Testis (tissue), 3 donors: ENCODE results near the gene FUT6. TPM values are rescaled to one million over a fixed set of nuclear protein-coding genes. Genes with fewer than 3 reads are reported as not detected.
"Not testable (repeated sequence)": the region's sequence is repeated elsewhere in the genome, so short reads cannot be mapped to it uniquely, and the experiment has no call there.

Source experiments
- DNase-seq: peaks from one replicate; pipeline ENCODE4 v3.0.0-alpha.2; 2019
- H3K27ac ChIP-seq, 2 donors: fragments of 200-600 bp; sonication (generic); one replicate each; pipeline ENCODE4 v1.5.1; 2019
- H3K27me3 ChIP-seq: fragments of 200-600 bp; sonication (generic); one replicate; pipeline ENCODE4 v1.5.1; 2019
- H3K36me3 ChIP-seq: fragments of 200-600 bp; sonication (generic); one replicate; pipeline ENCODE4 v1.5.1; 2017; ENCODE audit warnings: low read depth; ENCODE audit errors: missing control alignments
- H3K4me1 ChIP-seq: fragments of 200-600 bp; sonication (generic); one replicate; pipeline ENCODE4 v1.5.1; 2019
- H3K4me3 ChIP-seq, 2 donors: fragments of 200-600 bp; sonication (generic); one replicate each; pipeline ENCODE4 v1.5.1; 2017 to 2019
- H3K9me3 ChIP-seq: fragments of 200-600 bp; sonication (generic); one replicate; pipeline ENCODE4 v1.5.1; 2017
- POLR2A ChIP-seq: fragments of 450-650 bp; IDR thresholded peaks from one replicate; pipeline ENCODE4 v1.6.1; 2017; ENCODE audit warnings: antibody characterized with exemption, mild to moderate bottlenecking, moderate library complexity
- WGBS, 2 donors: methylation state at CpG; one replicate each; pipeline ENCODE4 v1.1.5; 2018; 5-methylcytosine and 5-hydroxymethylcytosine counted together
- intact Hi-C: fragments of 100-400 bp; cut with DNase I; formaldehyde crosslinking; loops from one replicate; pipeline ENCODE4 v1.15.1; 2023; ENCODE audit warnings: low total_unique reads
- polyA plus RNA-seq: library from polyadenylated mRNA; stranded (reverse); fragments of 350-450 nt; fragmentation: Illumina TruSeq; extraction: RNeasy Lipid Tissue Mini Kit (QIAGEN cat#74804); gene quantifications from one replicate; pipeline ENCODE4 v1.2.3, GENCODE V29; 2014; ENCODE audit warnings: low read depth, low replicate concordance; ENCODE audit not compliant: insufficient read depth
- total RNA-seq, 2 donors: library from RNA; depleted of rRNA; stranded (reverse); fragments of >200 nt; gene quantifications; one replicate each; pipeline ENCODE4 v1.2.3, GENCODE V29; 2016
- TF ChIP-seq, protein P1 (sequence below), 3 experiments: fragments of 450-650 bp in 2 of 3; fragments of 200-600 bp in 1 of 3; sonication (generic) in 1 of 3; IDR thresholded peaks; one replicate each; pipeline ENCODE4 v1.5.1; 2016 to 2019; ENCODE audit warnings: antibody characterized with exemption in 3 of 3, mild to moderate bottlenecking in 2 of 3, moderate library complexity in 1 of 3

Gene FUT6
- total and polyA plus RNA-seq, 3 donors from 2014 or later = 0.19 to 0.84 (median 0.39) TPM

DNA sequence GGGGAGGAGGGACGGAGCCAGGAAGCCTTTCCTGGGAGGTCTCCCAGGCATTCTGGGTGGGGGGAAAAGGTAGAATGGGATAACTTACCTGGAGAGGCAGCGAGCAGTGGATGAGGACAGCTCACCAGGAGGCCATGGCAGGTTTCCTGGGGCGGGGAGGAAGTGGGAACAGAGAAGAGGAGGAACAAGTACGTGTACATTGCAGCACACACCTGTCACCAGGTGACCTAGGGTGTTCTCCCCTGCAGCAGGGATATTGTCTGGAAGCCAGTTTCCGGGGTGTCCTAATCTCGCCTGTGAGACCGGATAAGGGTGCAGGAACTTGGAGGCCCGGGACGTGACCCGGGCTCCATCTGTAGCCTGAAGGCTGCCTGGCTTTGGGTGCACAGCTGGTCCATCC, 11.8 kb upstream of the FUT6 start, which contains the start of gene FUT3:
Gene FUT3 (minus strand): TSS at position 148 of the 400 bp plus-strand sequence.
- no peak for TF ChIP-seq POLR2A
- TF ChIP-seq, protein P1, sequence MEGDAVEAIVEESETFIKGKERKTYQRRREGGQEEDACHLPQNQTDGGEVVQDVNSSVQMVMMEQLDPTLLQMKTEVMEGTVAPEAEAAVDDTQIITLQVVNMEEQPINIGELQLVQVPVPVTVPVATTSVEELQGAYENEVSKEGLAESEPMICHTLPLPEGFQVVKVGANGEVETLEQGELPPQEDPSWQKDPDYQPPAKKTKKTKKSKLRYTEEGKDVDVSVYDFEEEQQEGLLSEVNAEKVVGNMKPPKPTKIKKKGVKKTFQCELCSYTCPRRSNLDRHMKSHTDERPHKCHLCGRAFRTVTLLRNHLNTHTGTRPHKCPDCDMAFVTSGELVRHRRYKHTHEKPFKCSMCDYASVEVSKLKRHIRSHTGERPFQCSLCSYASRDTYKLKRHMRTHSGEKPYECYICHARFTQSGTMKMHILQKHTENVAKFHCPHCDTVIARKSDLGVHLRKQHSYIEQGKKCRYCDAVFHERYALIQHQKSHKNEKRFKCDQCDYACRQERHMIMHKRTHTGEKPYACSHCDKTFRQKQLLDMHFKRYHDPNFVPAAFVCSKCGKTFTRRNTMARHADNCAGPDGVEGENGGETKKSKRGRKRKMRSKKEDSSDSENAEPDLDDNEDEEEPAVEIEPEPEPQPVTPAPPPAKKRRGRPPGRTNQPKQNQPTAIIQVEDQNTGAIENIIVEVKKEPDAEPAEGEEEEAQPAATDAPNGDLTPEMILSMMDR (IDR thresholded peaks at IDR 0.05) = no peak
- DNase-seq = no peak
- H3K27ac ChIP-seq = no peak within 1 kb of the TSS
- no peaks in the 10 kb centered on the region for H3K27me3 ChIP-seq
- no peaks in the 10 kb centered on the region for H3K4me1 ChIP-seq
- intact Hi-C loops = no loop called here
- H3K4me3 ChIP-seq = no peak within 1 kb of the TSS
- no peaks in the 10 kb centered on the region for H3K9me3 ChIP-seq
- WGBS, 2 donors = 88 to 89% methylated on average over 10 of the region's 10 CpGs
- H3K36me3 ChIP-seq = no peaks in the 10 kb centered on the region

DNA sequence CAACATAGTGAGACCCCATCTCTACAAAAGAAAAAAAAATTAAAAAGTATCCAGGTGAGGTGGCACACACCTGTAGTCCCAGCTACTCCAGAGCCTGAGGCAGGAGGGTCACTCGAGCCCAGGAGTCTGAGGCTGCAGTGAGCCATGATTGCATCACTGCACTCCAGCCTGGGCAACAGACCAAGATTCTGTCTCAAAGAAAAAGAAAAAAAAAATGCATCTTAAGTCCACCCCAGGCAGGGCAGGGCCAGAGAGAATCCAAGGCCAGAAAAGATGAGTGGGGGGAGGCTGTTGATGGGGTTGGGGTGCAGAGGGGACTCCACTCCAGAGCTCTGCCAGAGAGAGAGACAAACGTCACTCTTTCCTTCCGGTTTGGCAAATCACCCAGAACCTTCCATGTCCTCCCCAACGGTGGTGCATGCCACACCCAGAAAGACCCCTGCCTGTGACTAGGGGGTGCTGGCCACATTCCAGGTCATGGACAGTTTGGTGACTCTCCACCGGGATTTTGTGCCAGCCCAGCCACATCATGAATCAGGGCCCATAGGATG, 11.3 kb upstream of the FUT6 start:
- no peak overlapping the region for H3K27ac ChIP-seq
- intact Hi-C loops = no loop called here
- no peaks in the 10 kb centered on the region for H3K9me3 ChIP-seq
- H3K4me1 ChIP-seq = no peaks in the 10 kb centered on the region
- no peaks in the 10 kb centered on the region for H3K27me3 ChIP-seq
- no peak for DNase-seq
- H3K4me3 ChIP-seq = no peak overlapping the region
- TF ChIP-seq, protein P1 (IDR thresholded peaks at IDR 0.05) = no peak
- no peak for TF ChIP-seq POLR2A
- WGBS, 2 donors = 24 to 26% methylated on average over 5 of the region's 5 CpGs
- H3K36me3 ChIP-seq = no peaks in the 10 kb centered on the region

DNA sequence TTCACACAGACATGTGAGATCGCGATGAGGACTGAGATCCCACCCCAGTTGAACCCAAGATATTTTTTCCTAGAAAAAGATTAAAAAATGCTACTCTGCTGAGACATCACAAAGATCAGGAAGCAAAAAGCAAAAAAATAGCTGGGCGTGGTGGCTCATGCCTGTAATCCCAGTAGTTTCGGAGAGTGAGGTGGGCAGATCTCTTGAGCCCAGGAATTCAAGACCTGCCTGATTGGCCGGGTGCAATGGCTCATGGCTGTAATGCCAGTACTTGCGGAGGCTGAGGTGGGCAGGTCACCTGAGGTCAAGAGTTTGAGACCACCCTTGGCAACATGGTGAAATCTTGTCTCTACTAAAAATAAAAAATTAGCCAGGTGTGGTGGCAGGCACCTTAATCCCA, 10.7 kb upstream of the FUT6 start:
- no peak overlapping the region for H3K4me3 ChIP-seq
- intact Hi-C loops = no loop called here
- no peaks in the 10 kb centered on the region for H3K27me3 ChIP-seq
- WGBS, 2 donors = 85 to 92% methylated on average over 6 of the region's 6 CpGs
- no peak for TF ChIP-seq POLR2A
- TF ChIP-seq, protein P1 (IDR thresholded peaks at IDR 0.05) = no peak
- H3K4me1 ChIP-seq = no peaks in the 10 kb centered on the region
- H3K9me3 ChIP-seq = no peaks in the 10 kb centered on the region
- no peak overlapping the region for H3K27ac ChIP-seq
- no peaks in the 10 kb centered on the region for H3K36me3 ChIP-seq
- no peak for DNase-seq

DNA sequence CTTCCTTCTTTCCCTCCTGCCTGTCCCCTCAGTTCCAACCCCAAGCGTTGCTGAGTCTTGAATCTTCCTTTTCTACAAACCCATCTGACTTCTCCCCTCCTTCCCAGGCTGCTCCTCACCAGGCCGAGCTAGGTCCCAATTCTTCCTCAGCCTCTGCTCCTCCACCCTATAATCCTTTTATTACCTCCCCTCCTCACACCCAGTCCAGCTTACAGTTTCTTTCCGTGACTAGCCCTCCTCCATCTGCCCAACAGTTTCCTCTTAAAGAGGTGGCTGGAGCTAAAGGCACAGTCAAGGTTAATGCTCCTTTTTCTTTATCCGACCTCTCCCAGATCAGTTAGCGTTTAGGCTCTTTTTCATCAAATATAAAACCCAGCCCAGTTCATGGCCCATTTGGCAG, 9.1 kb upstream of the FUT6 start:
- H3K27ac ChIP-seq, intact Hi-C loops, H3K36me3 ChIP-seq, H3K4me3 ChIP-seq, H3K27me3 ChIP-seq, DNase-seq, H3K4me1 ChIP-seq, H3K9me3 ChIP-seq: not testable (repeated sequence)
- WGBS, 2 donors = 71 to 84% methylated on average over 5 of the region's 5 CpGs

DNA sequence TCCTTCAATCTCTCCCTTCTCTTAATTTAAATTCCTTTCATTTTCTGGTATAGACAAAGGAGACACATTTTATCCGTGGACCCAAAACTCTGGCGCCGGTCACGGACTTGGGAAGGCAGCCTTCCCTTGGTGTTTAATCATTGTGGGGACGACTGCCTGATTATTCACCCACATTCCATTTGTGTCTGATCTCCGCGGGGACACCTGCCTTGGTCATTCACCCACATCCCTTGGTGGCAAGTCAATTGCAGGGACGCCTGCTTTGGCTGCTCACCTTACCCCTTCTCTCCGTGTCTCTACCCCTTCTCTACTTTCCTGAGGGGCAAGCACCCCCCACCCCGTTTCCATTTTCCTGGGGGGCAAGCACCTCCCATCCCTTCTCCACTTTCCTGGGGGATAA, 8.3 kb upstream of the FUT6 start:
- H3K36me3 ChIP-seq, H3K9me3 ChIP-seq, H3K4me3 ChIP-seq, H3K4me1 ChIP-seq, intact Hi-C loops, H3K27me3 ChIP-seq, DNase-seq, H3K27ac ChIP-seq: not testable (repeated sequence)
- WGBS, 2 donors = 89 to 93% methylated on average over 10 of the region's 10 CpGs
